ENCODE results near the gene ETV3. TPM values are rescaled to one million over a fixed set of nuclear protein-coding genes. Genes with fewer than 3 reads are reported as not detected.
"Not testable (repeated sequence)": the region's sequence is repeated elsewhere in the genome, so short reads cannot be mapped to it uniquely, and the experiment has no call there.

The ETV3 gene
- total RNA-seq, 1 donor from 2014 or later: 27.0 TPM

GRCh38 chr1:157112186-157112867, 25.9 kb downstream of the ETV3 start:
- DNase-seq (ENCODE audit: low spot score): no peak

- no peak for DNase-seq (ENCODE audit: low spot score)
These were observed 26.6 kb downstream of the ETV3 start for GRCh38 chr1:157111396-157112165.

- DNase-seq (ENCODE audit: low spot score): no peak
These were observed 27.5 kb downstream of the ETV3 start for GRCh38 chr1:157110686-157111085.

DNA sequence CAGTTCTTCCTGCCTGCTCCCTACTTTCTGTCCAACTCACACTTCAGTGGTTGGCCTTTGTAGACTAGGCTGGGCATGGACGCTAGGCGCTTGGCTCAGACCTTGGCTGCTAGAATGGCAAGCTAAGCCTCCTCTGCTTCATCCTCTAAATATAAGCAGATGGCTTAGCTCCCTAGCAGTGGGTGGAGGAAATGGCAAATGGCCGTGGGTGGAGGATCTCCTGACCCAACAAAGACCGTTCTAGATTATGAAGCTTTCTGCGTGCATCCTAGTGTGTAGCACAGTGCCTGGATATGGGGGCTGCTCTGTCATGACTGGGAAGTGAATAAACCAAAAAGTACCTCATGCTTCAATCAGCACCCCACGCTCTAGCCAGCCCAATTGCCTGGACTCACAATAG, 28.2 kb downstream of the ETV3 start:
- DNase-seq (ENCODE audit: low spot score): no peak

DNA sequence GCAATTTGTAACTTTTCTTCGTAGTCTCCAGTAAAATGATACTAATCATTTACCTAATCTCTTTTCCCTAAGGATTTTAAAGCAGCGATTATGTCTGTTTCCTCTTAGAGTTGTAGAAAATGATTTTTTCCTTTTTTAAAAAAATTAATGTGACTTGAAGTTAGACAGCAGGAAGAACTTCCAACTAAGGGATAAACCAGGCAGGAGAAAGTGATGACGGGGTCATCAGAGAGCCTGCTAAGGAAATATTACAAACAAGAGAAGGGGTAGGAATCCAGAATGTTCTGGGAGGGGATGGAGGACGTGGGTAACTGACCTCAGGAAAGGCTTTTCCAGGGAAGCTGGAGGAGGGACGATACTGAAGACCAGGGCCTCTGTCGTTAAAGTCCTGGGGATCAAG, 29.7 kb downstream of the ETV3 start:
- DNase-seq (ENCODE audit: low spot score): no peak

DNA sequence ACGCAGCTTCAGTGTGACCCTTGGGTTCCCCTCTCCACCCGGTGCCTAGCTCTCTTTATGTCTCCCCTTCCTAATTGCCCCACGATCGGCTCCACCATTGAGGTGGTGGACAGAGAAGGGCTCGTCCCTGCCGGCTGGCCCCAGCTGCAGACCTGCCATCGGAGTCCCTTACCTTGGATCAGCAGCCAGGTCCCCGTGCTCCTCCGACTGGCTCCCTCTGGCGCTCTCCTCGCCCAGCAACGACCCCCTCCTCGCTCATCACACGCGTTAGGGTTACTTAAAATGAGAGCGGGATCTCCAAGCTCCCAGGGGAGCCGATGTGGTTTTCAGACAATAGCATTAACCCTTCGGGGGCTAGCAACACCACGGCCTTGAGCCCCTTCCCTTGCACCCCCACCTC, 30.5 kb downstream of the ETV3 start:
- DNase-seq (ENCODE audit: low spot score): no peak

- DNase-seq (ENCODE audit: low spot score): no peak
These were observed 31.4 kb downstream of the ETV3 start for GRCh38 chr1:157106813-157107189.

- DNase-seq (ENCODE audit: low spot score): no peak
These were observed 32.0 kb downstream of the ETV3 start for GRCh38 chr1:157105988-157106812.

DNA sequence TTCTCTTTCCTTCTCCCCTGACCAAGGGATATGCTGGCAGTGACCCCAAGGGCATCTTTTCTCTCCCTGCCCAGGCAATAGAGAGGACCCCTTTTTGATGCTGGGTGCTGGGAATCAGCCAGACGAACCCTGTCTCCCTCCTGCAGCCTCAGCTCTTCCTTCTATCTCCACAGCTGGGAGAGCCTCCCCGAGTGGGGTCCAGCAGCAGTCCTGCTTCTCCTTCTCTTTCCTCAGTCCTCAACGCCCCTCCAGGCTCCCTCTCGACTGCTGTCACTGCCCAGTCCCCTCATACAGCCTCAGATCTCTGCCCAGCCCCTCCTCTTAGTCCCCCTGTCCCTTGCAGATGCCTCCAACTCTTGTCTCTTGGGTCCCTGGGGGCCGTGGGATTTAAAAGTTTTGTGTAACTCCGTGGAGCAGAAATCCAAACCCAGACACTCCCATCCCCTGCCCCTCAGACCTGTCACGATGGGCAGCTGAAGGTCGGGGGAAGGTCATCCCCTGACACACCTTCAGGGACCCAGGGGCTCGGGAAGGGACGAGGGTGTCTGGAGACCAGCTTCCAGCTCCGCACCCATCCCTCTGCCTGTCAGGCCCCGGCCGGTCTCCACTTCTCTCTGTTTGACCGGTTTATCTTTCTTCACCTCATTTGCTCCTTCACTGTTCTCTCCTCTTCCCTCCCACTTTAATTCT, 32.8 kb downstream of the ETV3 start:
- DNase-seq (ENCODE audit: low spot score): no peak

DNA sequence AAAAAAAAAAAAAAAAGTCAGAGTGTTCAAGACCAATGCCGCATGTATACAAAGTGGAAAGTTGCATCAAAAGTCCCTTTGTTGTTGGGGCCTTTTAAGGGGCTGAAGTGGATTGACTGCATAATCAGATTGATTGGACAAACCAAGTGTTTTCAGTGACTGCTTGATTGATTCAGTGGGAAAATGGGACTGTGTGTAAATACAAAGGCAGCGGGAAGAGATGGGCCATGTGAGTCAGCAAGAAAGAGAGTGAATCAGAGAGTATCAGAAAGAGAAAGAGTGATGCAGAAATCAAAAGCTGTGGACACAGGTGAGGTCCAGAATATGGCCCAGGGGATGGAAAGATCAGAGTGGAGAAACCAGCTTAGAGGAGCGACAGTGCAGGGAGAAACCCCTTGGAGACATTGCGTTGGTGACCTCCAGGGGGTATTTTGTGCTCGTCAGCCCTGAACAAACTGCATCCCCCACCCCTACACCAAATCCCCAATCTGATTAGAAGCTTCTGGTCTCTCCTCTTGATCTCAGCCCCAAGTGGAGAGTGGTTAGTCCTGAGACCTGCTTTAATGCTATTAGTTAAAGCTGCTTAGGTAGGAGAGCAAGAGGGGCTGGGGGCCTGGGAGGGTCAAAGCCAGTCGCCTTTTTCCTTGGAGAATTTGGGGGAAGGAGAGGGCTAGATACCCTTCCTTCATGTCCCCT, 33.4 kb downstream of the ETV3 start:
- DNase-seq (ENCODE audit: low spot score): no peak

DNA sequence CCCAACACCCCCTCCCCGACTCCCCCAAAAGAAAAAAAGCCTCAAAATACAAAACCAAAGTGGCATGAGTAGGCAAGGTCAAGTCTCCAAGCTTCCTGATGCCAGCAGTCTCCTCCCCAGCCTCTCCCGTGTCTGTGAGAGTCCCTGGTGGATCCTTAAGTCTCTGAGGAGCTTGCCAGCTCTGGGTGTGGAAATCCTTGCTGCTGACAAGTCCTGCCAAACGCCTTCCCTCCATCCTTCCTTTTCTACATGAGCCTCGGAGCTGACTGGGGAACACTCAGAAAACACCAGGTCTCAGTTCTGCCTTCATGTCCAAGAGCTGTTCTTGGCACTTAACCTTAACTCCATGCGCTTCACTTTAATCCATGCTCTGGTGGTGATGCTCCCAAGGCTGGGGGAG, 34.9 kb downstream of the ETV3 start:
- no peak for DNase-seq (ENCODE audit: low spot score)

GRCh38 chr1:157101149-157101548, 37.0 kb downstream of the ETV3 start:
- DNase-seq (ENCODE audit: low spot score): no peak

- DNase-seq (ENCODE audit: low spot score): no peak
These were observed 38.6 kb downstream of the ETV3 start, which contains the start of gene ETV3L for GRCh38 chr1:157099633-157100009. Gene ETV3L, minus strand, starts transcription at chr1:157099808. Its CDS starts 285 bp downstream, at chr1:157099523.

DNA sequence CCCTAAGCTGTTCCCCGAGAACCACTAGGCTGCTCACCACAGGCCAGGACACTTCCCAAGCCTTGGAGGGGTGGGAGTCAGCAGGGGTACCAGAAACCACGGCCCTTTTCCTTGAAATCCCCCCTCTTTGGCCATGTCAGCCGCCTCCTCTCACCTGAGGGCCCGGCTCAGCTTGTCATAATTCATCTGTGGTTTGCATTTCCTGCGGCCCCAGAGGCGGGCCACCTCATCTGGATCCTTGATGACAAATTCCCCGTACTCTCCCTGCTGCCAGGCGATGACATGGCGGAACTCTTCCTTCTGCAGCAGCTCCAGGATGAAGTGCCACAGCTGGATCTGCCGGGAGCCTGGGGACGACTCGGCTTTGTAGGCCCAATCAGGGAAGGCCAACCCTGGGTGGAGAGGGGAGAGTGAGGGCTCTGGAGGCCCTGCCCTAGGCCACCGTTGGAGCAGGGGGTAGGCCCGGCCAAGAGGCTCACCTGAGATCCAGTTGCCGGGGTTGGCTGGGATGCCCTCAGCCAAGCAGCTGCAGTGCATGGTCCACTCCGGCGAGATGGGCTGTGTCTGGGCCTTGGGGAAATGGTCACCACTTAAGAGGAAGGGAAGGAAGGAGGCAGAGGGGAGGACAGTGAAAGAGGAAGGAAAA, 39.1 kb downstream of the ETV3 start:
- DNase-seq (ENCODE audit: low spot score): not testable (repeated sequence)

- DNase-seq (ENCODE audit: low spot score): no peak
These were observed 39.7 kb downstream of the ETV3 start for GRCh38 chr1:157098519-157098918.

DNA sequence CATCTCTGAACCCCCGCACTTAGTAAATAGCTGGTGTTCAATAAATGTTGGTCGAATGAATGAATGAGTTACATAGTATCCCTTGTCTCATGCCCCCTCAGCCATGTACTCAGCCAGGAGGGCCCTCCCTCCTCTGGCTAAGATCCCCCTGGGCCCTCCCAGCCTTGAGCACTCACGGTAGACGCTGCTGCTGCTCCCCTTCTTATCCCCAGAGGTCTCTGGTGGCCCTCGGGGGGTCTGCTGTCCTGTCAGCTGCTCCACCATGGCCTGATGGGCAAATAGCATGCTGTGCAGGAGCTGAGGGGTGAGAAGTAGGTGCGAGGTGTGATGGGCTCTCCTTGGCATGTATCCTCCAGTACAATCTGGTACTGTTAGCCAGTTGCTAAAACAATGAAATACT, 40.5 kb downstream of the ETV3 start:
- DNase-seq (ENCODE audit: low spot score): no peak

DNA sequence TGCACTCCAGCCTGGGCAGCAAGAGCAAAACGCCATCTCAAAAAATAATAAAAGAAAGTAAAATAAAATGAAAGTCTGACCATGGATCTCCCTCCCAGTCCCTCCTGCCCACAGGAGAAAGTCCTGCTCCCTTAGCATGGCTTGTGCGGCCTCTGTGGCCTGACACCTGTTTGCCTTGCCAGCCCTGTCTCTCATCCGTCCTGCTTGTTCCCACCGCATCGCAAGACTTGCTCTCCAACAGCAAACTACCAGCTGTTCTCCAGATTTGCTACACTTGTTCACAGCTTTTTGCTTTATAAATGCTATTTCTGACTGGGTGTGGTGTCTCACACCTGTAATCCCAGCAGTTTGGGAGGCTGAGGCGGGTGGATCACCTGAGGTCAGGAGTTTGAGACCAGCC, 41.3 kb downstream of the ETV3 start:
- no peak for DNase-seq (ENCODE audit: low spot score)

DNA sequence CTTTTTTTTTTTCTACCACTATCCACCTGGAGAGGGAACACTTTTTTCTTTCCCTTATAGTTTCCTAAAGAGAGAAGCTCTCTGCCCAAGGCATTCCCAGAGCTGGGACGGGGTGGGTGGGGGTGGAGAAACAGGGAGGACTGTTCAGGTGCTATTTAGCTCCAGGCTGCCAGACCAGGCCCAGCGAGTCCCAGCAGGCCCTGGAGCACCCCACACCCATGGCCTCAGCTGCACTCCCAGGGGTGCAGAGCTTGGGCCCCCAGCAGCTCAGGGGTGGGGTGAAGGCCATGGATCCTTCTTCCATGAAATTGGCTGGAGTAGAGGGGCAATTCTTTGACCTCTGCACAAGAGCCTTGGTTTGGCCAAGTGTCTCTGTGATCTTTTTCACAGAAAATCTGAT, 42.6 kb downstream of the ETV3 start:
- no peak for DNase-seq (ENCODE audit: low spot score)

- DNase-seq (ENCODE audit: low spot score): no peak
These were observed 43.1 kb downstream of the ETV3 start for GRCh38 chr1:157095091-157095490.

DNA sequence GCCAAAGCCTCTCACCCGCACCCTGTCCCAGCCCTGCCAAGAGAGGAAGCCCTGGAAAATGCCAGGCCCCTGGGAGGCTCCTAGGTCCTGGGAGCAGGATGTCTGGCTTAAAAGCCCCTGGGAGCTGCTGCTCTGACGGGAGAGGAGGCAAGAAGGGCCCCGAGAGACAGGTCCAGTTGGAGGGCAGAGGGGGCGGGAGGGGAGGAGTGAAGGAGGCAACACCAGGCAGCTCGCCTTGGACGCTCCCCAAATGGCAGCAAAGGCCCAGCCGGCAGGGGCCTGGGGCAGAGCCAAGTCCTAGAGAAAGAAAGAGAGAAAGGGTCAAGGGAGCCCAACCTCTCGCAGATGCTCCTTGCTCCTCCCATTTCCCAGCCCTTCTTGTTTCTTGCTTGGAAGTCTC, 45.4 kb downstream of the ETV3 start:
- no peak for DNase-seq (ENCODE audit: low spot score)

All from mucosa of gallbladder (tissue), 1 donor.